Myocyte (in vitro differentiated cells): ENCODE measurements around the gene BRD1. TPM values are rescaled to one million over a fixed set of nuclear protein-coding genes. Genes with fewer than 3 reads are reported as not detected.
"Not testable (repeated sequence)": the region's sequence is repeated elsewhere in the genome, so short reads cannot be mapped to it uniquely, and the experiment has no call there.

Experiments
- DNase-seq: peaks from one replicate; pipeline ENCODE4 v3.0.0-alpha.2; 2012; ENCODE audit warnings: low read depth
- total RNA-seq: library from RNA; depleted of rRNA; stranded (reverse); fragments of >200 nt; gene quantifications from 2 replicates; pipeline ENCODE4 v1.2.3, GENCODE V29; 2014

The BRD1 gene
- total RNA-seq, 1 donor from 2014 or later, result 21.4 TPM

- peak; percentile 30 for DNase-seq
These were observed 311 bp downstream of the BRD1 start for GRCh38 chr22:49827271-49827852.

- DNase-seq, result peak; percentile 43
These were observed 936 bp downstream of the BRD1 start for GRCh38 chr22:49826603-49827270.

- peak; percentile 38 for DNase-seq
These were observed 1.6 kb downstream of the BRD1 start for GRCh38 chr22:49825944-49826602.

GRCh38 chr22:49825436-49825835 is 2.2 kb downstream of the BRD1 start:
- peak; percentile 21 for DNase-seq

- no peak for DNase-seq
These were observed 2.7 kb downstream of the BRD1 start for GRCh38 chr22:49824936-49825335.

GRCh38 chr22:49824185-49824925 is 3.3 kb downstream of the BRD1 start:
- DNase-seq, result no peak

- no peak for DNase-seq
These were observed 4.2 kb downstream of the BRD1 start for GRCh38 chr22:49823289-49824045.

GRCh38 chr22:49821741-49822140 is 5.9 kb downstream of the BRD1 start:
- not testable (repeated sequence) for DNase-seq

- DNase-seq, result no peak
These were observed 6.7 kb downstream of the BRD1 start for GRCh38 chr22:49820984-49821383.

GRCh38 chr22:49817359-49817758 is 10.3 kb downstream of the BRD1 start:
- no peak for DNase-seq

- DNase-seq, result no peak
These were observed 12.0 kb downstream of the BRD1 start for GRCh38 chr22:49815641-49816091.

GRCh38 chr22:49814856-49815255 is 12.8 kb downstream of the BRD1 start:
- DNase-seq, result no peak

- no peak for DNase-seq
These were observed 13.4 kb downstream of the BRD1 start for GRCh38 chr22:49814164-49814686.

GRCh38 chr22:49812838-49813237 is 14.8 kb downstream of the BRD1 start:
- peak; percentile 40 for DNase-seq

- DNase-seq, result no peak
These were observed 16.5 kb downstream of the BRD1 start for GRCh38 chr22:49811020-49811791.

GRCh38 chr22:49810363-49811019 is 17.2 kb downstream of the BRD1 start:
- no peak for DNase-seq

- no peak for DNase-seq
These were observed 19.6 kb downstream of the BRD1 start for GRCh38 chr22:49807780-49808708.

GRCh38 chr22:49807129-49807528 is 20.5 kb downstream of the BRD1 start:
- DNase-seq, result no peak
